ENCODE data around the gene RINL.

RINL gene, protein sequence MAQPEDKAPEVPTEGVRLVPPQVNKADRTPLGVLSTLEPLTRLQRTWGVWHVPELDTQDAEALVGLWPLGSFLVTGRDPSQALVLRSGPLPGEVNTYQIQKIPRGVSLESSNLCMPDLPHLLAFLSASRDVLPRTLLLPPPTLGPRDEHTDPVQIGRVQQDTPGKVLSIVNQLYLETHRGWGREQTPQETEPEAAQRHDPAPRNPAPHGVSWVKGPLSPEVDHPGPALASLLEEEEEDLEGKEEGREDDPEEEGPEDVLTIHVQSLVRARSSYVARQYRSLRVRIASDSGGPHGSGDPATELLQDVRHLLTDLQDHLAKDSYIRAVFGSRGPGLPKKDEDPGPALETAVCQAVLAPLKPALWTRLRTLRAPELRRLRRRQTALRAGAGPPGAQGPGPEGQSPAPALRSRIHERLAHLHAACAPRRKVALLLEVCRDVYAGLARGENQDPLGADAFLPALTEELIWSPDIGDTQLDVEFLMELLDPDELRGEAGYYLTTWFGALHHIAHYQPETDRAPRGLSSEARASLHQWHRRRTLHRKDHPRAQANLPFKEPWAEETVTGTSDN

DNA sequence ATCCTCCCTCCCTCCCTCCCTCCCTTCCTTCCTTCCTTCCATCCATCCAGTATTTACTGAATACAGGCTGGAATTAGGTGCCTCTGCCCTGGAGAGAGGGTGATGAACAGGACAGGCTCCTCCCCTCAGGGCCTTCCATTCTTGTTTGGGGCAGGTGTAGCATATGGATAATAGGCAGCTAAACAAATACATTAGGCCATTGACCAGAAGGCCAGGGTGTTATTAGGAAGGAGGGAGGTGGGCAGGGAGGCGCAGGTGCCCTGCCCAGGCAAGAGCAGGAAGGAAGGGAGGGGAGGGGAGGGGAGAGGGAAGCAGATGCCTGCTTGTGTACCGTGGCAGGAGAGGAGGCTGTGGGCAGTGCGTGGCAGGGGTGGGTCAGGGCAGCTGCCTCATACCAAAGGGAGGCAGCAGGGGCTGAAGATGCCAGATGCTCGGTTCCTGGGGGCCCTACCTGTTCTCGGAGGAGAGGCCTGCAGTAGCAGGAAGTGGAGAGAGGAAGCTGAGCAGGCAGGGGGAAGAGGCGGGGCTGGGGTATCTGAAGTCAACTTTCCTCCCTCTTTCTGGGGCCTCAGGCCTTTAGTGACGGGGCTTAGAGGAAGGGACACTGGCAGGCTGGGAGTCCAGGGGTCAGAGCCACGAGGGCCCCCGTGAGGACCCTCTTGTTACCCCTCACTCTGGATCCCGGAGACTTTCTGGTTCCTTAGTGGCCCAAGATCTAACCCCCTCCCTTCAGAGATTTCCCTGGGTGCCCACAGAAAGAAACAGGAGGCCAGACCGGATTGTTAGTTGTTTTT is at the start of gene RINL:
TSS of gene RINL (minus strand) at position 495 of the 794 bp plus-strand sequence. CDS start 1,533 bp downstream, outside the sequence.
- FAIRE-seq (no peak), DNase-seq (ENCODE audit: insufficient read length, low spot score) (no peak)
- TF ChIP-seq POLR2A (IDR thresholded peaks at IDR 0.05; ENCODE audit: low read depth, low read length): no peak

DNA sequence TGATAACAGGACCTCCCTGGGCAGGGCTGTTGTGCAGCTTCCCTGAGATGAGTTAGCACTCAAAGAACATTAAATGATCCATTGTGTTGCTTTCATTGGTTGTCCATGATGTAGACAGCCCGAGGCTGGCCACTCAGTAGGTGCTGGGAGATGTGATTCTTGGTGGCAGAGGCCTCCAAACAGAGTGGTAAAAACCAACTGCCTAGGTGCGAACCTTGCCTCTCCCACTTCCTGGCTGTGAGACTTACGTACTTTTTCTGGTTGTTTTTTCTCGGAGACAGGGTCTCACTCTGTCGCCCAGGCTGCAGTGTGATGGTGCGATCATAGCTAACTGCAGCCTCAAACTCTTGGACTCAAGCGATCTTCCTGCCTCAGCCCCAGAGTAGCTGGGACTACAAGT is 46.3 kb upstream of the RINL start:
- no peak for TF ChIP-seq POLR2A (IDR thresholded peaks at IDR 0.05; ENCODE audit: low read depth, low read length)
- FAIRE-seq: no peak

DNA sequence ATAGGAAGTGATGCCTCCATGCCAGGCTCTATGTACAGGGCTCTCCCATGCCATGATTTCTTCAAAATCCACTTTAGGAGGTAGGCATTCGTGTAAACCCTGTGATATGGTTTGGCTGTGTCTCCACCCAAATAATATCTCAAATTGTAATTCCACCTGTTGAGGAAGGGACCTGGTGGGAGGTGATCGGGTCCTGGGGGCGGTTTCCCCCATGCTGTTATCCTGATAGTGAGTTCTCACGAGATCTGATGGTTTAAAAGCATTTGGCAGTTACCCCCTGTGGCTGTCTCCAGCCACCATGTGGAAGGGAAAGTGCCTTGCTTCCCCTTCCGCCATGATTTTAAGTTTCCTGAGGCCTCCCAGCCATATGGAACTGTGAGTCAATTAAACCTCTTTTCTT is 44.4 kb upstream of the RINL start:
- DNase-seq (ENCODE audit: insufficient read length, low spot score) (no peak), FAIRE-seq (no peak)
- no peak for TF ChIP-seq POLR2A (IDR thresholded peaks at IDR 0.05; ENCODE audit: low read depth, low read length)

More for the DNA sequence above, 46.3 kb upstream of the RINL start:
- no peak for DNase-seq (ENCODE audit: insufficient read length, low spot score)

DNA sequence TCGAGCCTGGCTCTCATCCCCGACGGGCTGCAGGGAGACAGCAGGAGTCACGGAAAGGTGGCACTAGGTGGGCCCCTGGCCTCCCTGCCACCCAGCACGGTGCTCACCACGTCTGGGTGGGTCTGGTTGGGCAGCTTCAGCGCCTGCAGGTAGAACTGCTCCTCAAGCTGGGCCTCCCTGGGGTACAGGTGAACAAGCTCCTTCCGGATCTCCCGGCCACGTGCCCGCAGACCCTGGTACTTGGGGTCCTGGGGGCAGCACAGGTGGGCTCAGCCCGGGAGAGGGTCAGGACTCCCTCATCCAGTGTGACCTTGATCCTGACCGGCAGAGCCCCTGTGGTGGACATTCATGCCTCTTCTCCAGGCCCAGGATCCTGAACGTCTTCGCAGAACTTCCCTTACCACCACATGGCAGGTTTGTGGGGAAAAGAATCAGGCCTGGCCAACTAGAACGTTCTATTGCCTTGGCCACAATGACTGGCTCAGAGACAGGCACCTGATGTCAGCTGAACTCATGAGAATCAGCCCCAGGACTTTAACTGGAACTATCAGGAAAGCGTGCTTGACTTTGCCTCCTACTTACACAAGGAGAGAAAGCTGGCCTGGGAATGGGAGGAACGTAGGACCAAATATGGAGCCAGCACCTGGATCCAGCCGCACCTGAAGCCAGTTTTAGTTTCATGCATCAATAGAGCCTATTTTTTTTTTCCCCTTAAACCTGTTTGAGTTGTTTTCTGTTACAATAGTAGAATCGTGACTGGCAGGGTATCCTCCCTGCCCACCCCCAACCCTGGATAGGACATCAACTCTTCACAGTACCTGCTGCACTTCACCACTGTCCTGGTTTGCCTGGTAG is 43.6 kb upstream of the RINL start:
- FAIRE-seq (no peak), DNase-seq (ENCODE audit: insufficient read length, low spot score) (no peak)
- TF ChIP-seq POLR2A (IDR thresholded peaks at IDR 0.05; ENCODE audit: low read depth, low read length): no peak

DNA sequence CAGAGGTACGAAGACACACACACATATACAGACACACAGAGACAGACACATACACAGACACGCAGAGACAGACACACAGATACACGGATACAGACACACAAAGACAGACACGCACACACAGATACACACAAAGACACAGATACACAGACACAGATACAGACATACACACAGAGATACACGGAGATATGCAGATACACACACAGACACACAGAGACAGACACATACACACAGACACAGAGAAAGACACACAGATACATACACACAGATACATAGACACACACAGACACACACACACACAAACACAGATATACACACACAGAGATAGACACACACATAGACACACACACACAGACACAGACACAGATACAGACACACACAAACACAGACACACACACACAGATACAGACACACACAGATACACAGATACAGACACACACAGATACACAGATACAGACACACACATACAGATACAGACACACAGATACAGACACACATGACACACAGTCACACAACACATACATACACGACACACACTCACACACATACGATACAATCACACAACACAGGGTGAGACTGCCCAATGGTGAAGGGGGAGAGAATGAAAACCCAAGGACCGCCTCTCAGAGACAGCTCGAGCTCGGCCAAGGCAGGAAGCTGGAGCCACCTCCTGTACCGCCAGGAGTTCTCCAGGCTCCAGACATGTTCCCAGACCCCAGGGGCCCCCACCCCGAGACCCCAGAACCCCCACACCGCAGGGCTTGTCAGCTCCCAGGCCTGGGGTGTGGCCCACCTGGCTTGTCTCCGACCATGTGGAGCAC is 42.7 kb upstream of the RINL start:
- FAIRE-seq: no peak
- TF ChIP-seq POLR2A (IDR thresholded peaks at IDR 0.05; ENCODE audit: low read depth, low read length): no peak
- no peak for DNase-seq (ENCODE audit: insufficient read length, low spot score)

DNA sequence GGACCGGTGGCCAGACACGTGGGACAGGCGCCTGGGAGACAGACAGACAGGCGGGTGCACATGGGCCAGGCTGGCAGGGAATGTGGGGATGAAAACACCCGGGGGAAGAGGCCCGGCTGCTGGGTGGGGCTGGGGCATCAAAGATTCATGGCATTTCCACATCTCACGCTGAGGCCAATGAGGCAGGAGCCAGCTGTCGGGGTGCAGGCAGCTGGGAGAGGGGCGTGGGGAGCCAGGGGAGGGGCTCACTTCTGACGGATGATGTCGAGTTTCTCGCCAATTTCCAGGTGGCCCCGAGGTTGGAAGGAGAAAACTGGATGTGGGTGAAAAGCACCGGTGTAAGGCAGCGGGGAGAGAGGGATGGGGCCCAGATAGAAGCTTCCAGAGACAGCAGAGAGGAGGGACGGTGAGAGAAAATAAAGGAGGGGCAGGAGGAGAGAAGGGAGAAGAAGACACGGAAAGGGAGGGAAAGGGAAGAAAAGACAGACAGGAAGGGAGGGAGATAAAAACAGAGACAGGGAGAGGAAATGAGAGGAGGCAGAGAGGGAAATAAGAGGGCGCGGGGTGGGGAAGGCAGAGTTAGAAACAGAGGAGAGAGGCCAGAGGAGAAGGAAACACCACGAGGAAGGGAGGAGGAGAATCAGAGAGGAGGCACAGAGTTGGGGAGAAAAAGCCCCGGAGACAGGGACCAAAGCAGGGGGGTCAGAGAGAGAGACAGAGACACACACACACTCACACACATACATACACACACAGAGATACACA is 41.9 kb upstream of the RINL start:
- DNase-seq (ENCODE audit: insufficient read length, low spot score) (no peak), FAIRE-seq (no peak)
- no peak for TF ChIP-seq POLR2A (IDR thresholded peaks at IDR 0.05; ENCODE audit: low read depth, low read length)

DNA sequence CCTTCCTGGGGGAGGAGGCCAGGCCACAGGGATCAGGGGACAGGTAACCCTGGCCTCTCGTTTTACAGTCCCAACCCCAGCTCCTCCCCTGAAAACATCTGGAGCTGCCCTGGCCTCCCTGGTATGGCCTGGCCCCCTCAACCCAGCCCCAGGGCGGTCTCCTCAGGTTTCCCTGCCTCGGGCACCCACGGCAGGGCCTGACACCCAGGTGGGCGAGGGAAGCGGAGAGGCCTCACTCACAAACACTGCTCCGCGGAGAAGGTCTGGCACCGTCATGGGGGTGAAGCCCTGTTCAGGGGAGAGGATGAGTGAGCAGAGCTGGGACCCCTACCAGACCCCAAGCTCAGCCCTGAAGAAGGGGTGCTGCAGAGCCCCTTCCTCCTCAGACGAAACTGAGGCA is 40.5 kb upstream of the RINL start:
- no peak for DNase-seq (ENCODE audit: insufficient read length, low spot score)
- TF ChIP-seq POLR2A (IDR thresholded peaks at IDR 0.05; ENCODE audit: low read depth, low read length): no peak
- no peak for FAIRE-seq

DNA sequence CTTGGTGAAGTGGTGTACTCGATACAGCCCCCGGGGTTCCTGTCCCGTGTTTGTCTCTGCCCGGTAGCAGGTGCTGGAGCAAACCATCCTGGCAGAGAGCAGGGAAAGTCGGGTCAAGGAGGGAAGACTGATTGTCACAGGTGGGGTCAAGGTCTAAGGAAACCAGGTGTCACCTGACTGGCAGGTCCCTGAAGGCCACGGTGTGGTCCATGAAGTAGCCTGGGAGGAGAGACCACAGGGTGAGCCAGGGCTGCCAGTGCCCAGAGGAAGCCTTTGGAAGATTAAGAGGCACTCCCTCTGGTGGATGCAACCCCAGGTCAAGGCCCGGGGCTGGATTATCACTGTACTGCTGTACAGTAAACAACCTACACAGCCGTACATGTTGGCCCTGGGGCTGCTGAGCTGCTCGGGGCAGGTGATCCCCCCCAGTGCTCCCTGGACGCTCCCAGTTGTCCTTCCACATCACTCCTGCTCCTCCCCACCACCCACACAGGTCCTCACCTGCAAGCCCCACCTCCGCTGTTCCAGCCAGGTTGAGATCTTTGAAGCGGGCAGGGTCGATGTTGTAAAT is 39.9 kb upstream of the RINL start:
- TF ChIP-seq POLR2A (IDR thresholded peaks at IDR 0.05; ENCODE audit: low read depth, low read length): no peak
- FAIRE-seq: no peak
- DNase-seq (ENCODE audit: insufficient read length, low spot score): peak; percentile 59

DNA sequence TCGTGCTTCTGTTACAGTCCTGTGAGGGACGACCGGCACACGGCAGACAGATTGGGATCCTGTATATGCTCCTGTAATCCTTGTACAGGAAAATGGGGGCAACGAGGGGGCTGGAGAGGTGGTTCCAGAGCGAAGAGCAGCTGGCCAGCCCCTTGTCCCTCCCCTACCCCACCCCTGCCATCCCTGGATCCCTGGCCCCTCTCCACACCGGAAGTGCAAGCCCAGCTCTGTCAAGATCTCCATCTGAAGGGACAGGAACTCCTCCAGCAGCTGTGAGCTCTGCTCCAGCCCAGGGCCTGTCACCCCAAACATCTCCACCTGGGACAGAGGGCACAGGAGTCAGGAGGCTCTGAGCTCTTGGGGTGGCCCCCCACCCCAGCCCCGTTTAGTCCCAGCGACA is 39.4 kb upstream of the RINL start:
- no peak for DNase-seq (ENCODE audit: insufficient read length, low spot score)
- TF ChIP-seq POLR2A (IDR thresholded peaks at IDR 0.05; ENCODE audit: low read depth, low read length): no peak
- no peak for FAIRE-seq

DNA sequence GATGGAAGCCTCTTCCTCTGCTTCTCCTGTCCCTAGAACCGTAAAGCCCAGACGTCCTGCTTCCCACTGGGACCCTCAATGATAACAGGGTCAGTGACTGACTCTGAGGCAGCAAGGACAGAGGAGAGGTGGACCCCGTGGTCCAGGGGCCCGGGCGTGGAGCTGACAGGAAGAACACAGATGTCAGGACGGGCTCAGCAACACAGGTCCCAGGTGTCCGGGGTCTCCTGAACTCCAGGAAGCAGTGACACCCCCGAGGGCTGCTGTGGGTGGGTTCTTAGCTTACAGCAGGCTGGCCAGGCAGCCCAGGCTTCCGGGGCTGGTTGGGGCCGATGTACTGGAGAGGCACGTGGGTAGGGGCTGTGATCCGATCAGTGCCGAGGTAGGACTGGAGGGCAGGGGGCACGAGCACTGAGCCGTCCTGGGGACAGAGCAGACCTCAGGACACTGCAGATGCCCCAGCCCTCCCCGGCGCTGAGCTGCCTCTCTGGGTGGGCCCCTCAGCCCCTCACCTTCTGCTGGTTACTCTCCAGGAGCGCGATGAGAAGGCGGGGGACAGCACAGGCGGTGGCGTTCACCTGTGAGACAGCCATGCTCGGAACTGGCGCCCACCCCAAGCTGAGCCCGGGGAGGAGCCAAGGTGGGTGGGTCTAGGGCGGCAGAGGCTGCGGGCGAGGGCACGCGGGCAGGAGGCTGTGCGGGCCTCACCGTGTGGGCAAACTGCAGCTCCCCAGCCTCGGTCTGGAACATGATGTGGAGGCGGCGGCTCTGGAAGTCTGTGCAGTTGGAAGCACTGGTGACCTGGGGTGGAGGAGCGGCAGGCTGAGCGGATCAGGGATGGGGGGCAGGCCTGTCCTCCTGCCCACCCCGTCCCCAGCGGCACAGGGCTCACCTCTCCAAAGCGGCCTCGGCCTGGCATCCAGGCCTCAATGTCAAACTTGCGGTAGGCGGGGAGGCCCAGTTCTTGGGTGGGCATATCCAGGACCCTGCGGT is 37.5 kb upstream of the RINL start:
- DNase-seq (ENCODE audit: insufficient read length, low spot score) (no peak), FAIRE-seq (no peak)
- TF ChIP-seq POLR2A (IDR thresholded peaks at IDR 0.05; ENCODE audit: low read depth, low read length): no peak

DNA sequence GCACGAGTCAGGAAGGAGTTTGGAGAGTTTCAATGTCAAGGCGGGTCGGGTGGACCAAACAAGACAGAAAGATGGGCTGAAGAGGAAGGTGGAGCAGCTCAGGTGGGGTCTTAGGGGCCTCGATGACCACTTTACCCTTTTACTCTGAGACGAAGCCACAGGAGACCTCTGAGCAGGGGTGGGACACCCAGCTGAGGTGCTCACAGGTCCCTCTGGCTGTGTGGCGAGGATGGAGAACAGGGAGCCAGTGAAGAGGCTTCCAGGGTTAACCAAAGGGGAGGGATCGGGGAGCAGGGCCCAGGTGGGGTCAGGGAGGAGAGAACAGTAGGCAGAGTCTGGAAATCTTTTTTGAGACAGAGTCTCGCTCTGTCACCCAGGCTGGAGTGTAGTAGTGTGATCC is 35.9 kb upstream of the RINL start:
- no peak for DNase-seq (ENCODE audit: insufficient read length, low spot score)
- no peak for FAIRE-seq
- no peak for TF ChIP-seq POLR2A (IDR thresholded peaks at IDR 0.05; ENCODE audit: low read depth, low read length)
